Body of pancreas (tissue), 4 donors: ENCODE data around the gene SMYD1.
"Not testable (repeated sequence)": the region's sequence is repeated elsewhere in the genome, so short reads cannot be mapped to it uniquely, and the experiment has no call there.

ENCODE experiments used
- CTCF ChIP-seq, 7 experiments: fragments of 450-650 bp in 4 of 7; fragments of 200-600 bp in 3 of 7; sonication (generic) in 3 of 7; IDR thresholded peaks; one replicate each; pipeline ENCODE4 v1.5.1; 2016 to 2019; ENCODE audit warnings: antibody characterized with exemption in 7 of 7
- POLR2A ChIP-seq, 3 donors: fragments of 450-650 bp; IDR thresholded peaks; one replicate each; pipeline ENCODE4 v1.6.1; 2016; ENCODE audit warnings: antibody characterized with exemption in 3 of 3, mild to moderate bottlenecking in 2 of 3

DNA sequence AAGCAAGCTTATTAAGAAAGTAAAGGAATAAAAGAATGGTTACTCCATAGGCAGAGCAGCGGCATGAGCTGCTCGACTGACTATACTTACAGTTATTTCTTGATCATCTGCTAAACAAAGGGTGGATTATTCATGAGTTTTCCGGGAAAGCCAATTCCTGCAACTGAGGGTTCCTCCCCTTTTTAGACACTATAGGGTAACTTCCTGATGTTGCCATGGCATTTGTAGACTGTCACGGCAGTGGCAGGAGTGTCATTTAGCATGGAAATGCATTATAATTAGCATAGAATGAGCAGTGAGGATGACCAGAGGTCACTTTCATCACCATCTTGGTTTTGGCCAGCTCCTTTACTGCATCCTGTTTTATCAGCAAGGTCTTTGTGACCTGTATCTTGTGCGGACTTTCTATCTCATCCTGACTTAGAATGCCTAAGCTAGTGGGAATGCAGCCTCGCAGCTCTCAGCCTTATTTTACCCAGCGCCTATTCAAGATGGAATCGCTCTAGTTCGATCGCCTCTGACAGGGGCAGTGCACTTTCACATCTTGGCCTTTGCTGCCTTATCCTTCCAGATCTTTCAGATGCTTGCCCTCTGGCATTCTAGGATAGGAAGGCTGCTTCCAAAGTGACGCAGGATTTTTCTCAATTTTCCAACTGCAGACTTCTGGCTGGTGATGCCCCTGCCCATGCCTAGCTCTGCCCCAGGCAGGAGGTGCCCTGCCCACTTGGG, 49.4 kb upstream of the SMYD1 start:
- TF ChIP-seq CTCF, POLR2A (IDR thresholded peaks at IDR 0.05): not testable (repeated sequence)
